ENCODE data around the gene SMIM35. TPM values are rescaled to one million over a fixed set of nuclear protein-coding genes. Genes with fewer than 3 reads are reported as not detected.

Gene SMIM35
- total RNA-seq, 4 donors from 2014 or later = not detected

DNA sequence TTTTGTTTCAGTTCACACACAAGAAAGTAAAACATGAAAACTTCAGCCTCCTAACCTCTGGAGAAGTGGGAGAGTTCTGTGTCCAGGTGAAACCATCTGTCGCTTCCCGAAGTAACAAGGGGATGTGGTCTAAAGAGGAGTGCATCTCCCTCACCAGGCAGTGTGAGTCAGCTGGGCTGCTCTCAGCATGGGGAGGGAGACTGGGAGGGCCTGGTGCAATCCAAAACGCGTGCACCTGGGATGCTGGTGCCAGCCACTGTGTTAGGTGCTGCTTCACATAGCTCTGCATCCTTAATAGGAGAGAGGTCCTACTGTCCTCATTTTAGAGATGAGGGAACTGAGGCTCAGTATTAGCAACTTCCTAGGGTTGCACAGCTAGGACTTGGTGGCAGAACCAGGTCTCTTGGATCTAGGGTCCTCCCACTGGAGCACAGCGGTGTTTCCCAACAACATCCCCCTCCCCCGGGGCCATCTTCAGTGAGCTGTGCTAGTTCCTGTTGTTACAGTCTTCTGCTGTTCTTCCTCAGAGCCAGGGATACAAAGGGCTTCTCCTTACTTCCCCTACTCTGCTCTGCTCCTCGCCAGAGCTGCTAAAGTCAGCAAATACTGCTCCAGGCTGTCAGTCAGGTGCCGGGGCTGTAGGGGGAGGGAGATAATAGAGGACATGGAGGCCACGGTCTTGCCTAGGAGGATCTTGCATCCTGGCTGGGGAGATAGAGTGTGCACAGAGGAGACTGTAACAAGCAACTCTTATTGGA lies 92.6 kb downstream of the SMIM35 start:
- TF ChIP-seq, protein P1, sequence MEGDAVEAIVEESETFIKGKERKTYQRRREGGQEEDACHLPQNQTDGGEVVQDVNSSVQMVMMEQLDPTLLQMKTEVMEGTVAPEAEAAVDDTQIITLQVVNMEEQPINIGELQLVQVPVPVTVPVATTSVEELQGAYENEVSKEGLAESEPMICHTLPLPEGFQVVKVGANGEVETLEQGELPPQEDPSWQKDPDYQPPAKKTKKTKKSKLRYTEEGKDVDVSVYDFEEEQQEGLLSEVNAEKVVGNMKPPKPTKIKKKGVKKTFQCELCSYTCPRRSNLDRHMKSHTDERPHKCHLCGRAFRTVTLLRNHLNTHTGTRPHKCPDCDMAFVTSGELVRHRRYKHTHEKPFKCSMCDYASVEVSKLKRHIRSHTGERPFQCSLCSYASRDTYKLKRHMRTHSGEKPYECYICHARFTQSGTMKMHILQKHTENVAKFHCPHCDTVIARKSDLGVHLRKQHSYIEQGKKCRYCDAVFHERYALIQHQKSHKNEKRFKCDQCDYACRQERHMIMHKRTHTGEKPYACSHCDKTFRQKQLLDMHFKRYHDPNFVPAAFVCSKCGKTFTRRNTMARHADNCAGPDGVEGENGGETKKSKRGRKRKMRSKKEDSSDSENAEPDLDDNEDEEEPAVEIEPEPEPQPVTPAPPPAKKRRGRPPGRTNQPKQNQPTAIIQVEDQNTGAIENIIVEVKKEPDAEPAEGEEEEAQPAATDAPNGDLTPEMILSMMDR (IDR thresholded peaks at IDR 0.05) = no peak
- no peak for TF ChIP-seq POLR2AphosphoS5 (IDR thresholded peaks at IDR 0.05)
- TF ChIP-seq POLR2A (IDR thresholded peaks at IDR 0.05) = no peak
- no peak for TF ChIP-seq EP300 (IDR thresholded peaks at IDR 0.05)
- Histone ChIP-seq H3K27ac (no peak overlapping the region), H3K36me3 (peaks cover 4% of the 10 kb centered on the region), H3K9me3 (no peaks in the 10 kb centered on the region), H3K27me3 (no peaks in the 10 kb centered on the region), H3K4me3 (no peak overlapping the region), H3K4me1 (no peaks in the 10 kb centered on the region)
- DNase-seq (ENCODE audit: low spot score in 2 of 2) = no peak
- 65% methylated on average over 9 of the region's 9 CpGs for WGBS

- Histone ChIP-seq H3K4me3 (no peak overlapping the region), H3K27ac (no peak overlapping the region)
Measured at GRCh38 chr11:117992620-117993019, 94.1 kb downstream of the SMIM35 start.

DNA sequence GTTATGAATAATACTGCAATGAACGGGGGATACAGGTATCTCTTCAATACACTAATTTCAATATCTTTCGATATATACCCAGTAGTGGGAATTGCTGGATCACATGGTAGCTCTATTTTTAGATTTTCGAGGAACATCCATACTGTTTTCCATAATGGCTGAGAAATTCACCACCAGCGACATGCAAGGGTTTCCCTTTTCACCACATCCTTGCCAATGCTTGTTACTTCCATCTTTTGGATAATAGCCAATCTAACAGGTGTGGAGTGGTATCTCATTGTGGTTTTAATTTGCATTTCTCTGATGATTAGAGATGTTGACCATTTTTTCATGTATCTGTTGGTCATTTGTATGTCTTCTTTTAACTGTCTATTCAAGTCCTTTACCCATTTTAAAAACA lies 94.6 kb downstream of the SMIM35 start:
- Histone ChIP-seq H3K36me3 (no peaks in the 10 kb centered on the region), H3K27ac (no peak overlapping the region), H3K4me1 (peaks cover 10% of the 10 kb centered on the region), H3K4me3 (peak overlapping the region; percentile 13), H3K9me3 (no peaks in the 10 kb centered on the region), H3K27me3 (peaks cover 4% of the 10 kb centered on the region)
- no peak for DNase-seq (ENCODE audit: low spot score in 2 of 2)
- no peak for TF ChIP-seq POLR2A (IDR thresholded peaks at IDR 0.05)
- no peak for TF ChIP-seq EP300 (IDR thresholded peaks at IDR 0.05)
- no peak for TF ChIP-seq POLR2AphosphoS5 (IDR thresholded peaks at IDR 0.05)
- TF ChIP-seq, protein P1 (IDR thresholded peaks at IDR 0.05) = no peak
- WGBS = 76% methylated on average over 4 of the region's 4 CpGs

More at GRCh38 chr11:117992620-117993019, 94.1 kb downstream of the SMIM35 start:
- H3K4me1 ChIP-seq = peaks cover 6% of the 10 kb centered on the region
- TF ChIP-seq, protein P1 (IDR thresholded peaks at IDR 0.05) = no peak
- TF ChIP-seq POLR2A (IDR thresholded peaks at IDR 0.05) (no peak), POLR2AphosphoS5 (IDR thresholded peaks at IDR 0.05) (no peak), EP300 (IDR thresholded peaks at IDR 0.05) (no peak)
- H3K9me3 ChIP-seq = no peaks in the 10 kb centered on the region
- H3K27me3 ChIP-seq = peaks cover 2% of the 10 kb centered on the region
- DNase-seq (ENCODE audit: low spot score in 2 of 2) = no peak
- no peaks in the 10 kb centered on the region for H3K36me3 ChIP-seq
- 70% methylated on average over 2 of the region's 2 CpGs for WGBS

- peak overlapping the region; percentile 51 for H3K4me3 ChIP-seq
- no peaks in the 10 kb centered on the region for H3K36me3 ChIP-seq
- no peak for TF ChIP-seq POLR2AphosphoS5 (IDR thresholded peaks at IDR 0.05)
- TF ChIP-seq, protein P1 (IDR thresholded peaks at IDR 0.05) = no peak
- no peak for TF ChIP-seq POLR2A (IDR thresholded peaks at IDR 0.05)
- TF ChIP-seq EP300 (IDR thresholded peaks at IDR 0.05) = no peak
- peak overlapping the region; percentile 66 for H3K27ac ChIP-seq
- no peak for DNase-seq (ENCODE audit: low spot score in 2 of 2)
- WGBS = 90% methylated on average over 13 of the region's 13 CpGs
- peaks cover 8% of the 10 kb centered on the region for H3K27me3 ChIP-seq
- no peaks in the 10 kb centered on the region for H3K9me3 ChIP-seq
- H3K4me1 ChIP-seq = peaks cover 28% of the 10 kb centered on the region
Measured at GRCh38 chr11:117989351-117990102, 97.2 kb downstream of the SMIM35 start.

- H3K27ac ChIP-seq = peak overlapping the region; percentile 83
- DNase-seq (ENCODE audit: low spot score in 2 of 2) = no peak
- 54% methylated on average over 15 of the region's 15 CpGs for WGBS
Measured at GRCh38 chr11:117986981-117987574, 99.7 kb downstream of the SMIM35 start.

More at GRCh38 chr11:117986981-117987574, 99.7 kb downstream of the SMIM35 start:
- Histone ChIP-seq H3K9me3 (no peaks in the 10 kb centered on the region), H3K36me3 (no peaks in the 10 kb centered on the region), H3K4me1 (peaks cover 28% of the 10 kb centered on the region), H3K27me3 (peaks cover 8% of the 10 kb centered on the region), H3K4me3 (peak overlapping the region; percentile 51)
- no peak for TF ChIP-seq POLR2A (IDR thresholded peaks at IDR 0.05)
- TF ChIP-seq EP300 (IDR thresholded peaks at IDR 0.05) = no peak
- TF ChIP-seq, protein P1 (IDR thresholded peaks at IDR 0.05) = no peak
- no peak for TF ChIP-seq POLR2AphosphoS5 (IDR thresholded peaks at IDR 0.05)
